Effector memory CD8-positive, alpha-beta T cell (primary cell): ENCODE measurements around the gene HLX.

Experiments used
- ATAC-seq: fragments of 150-1000 bp; cut with Tn5 transposase; replicated peaks from 2 replicates; pipeline ENCODE4 v1.10.0; 2021; ENCODE audit warnings: mild to moderate bottlenecking, moderate library complexity
- DNase-seq, 3 experiments: peaks; one replicate each; pipeline ENCODE4 v3.0.0; 2021
- H3K27ac Mint-ChIP-seq, 2 donors: one replicate each; pipeline ENCODE4 v1.8.0; 2022; ENCODE audit warnings: mild to moderate bottlenecking in 2 of 2, mixed read lengths in 2 of 2, moderate library complexity in 2 of 2
- H3K27me3 Mint-ChIP-seq, 2 donors: one replicate each; pipeline ENCODE4 v1.8.0; 2022; ENCODE audit warnings: mixed read lengths in 2 of 2
- H3K36me3 Mint-ChIP-seq: one replicate; pipeline ENCODE4 v1.8.0; 2022; ENCODE audit warnings: mild to moderate bottlenecking, moderate library complexity, mixed read lengths; ENCODE audit not compliant: insufficient read depth
- H3K4me1 Mint-ChIP-seq, 2 donors: one replicate each; pipeline ENCODE4 v1.8.0; 2022; ENCODE audit warnings: low read depth in 2 of 2, mixed read lengths in 2 of 2
- H3K4me3 Mint-ChIP-seq, 2 donors: one replicate each; pipeline ENCODE4 v1.8.0; 2022; ENCODE audit warnings: mild to moderate bottlenecking in 2 of 2, mixed read lengths in 2 of 2, moderate library complexity in 2 of 2
- H3K9me3 Mint-ChIP-seq, 2 donors: one replicate each; pipeline ENCODE4 v1.8.0; 2022; ENCODE audit warnings: mixed read lengths in 2 of 2

Gene HLX

DNA sequence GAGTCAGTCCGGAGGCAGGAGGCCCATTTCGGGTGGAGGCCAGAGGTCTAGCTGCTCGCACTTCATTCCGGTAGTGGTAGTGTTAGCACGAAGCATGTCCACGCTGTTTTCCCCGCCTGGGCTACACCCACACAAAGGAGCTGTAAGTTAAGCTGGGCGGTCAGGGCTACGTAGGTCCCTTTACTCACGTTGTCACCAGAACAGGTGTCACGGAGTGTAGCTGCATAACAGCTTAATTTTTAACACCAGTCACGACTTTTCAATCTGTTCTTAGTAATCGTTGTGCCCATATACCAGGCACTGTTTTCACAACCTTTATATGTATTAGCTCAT, 15.6 kb downstream of the HLX start:
- H3K9me3 Mint-ChIP-seq, result no peaks in the 10 kb centered on the region
- H3K27me3 Mint-ChIP-seq, result peaks cover 43 to 64% of the 10 kb centered on the region in 2 donors
- H3K36me3 Mint-ChIP-seq, result no peaks in the 10 kb centered on the region
- H3K4me1 Mint-ChIP-seq, result peaks cover 0 to 1% of the 10 kb centered on the region in 2 donors
- H3K27ac Mint-ChIP-seq, result no peak overlapping the region
- ATAC-seq (no peak), DNase-seq (no peak)
- H3K4me3 Mint-ChIP-seq, result no peak overlapping the region

DNA sequence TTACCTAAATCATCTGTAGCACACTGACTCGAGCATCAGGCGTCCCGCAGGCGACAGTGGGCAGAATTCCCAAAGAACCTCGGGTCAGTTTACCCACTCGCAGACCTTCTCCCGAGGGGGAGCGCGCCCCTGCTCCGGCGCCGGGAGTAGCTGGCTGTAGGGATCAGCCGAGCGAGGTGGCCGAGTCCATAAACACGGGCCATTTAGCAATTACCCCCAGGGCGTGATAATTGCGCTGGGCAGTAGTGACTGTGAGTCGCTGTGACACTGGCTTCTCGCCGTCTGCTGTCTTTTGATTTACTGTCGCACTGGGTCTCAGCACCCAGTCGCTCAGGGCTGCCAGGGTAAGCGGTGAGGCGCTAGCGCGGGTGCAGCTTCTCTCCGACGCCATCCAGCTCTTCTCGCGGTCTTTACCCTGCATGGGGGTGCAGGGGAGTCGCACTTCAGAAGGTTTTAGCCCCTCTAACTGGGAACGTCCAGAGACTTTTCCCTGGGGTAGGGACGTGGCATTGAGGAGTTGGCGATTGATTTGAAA, 16.2 kb downstream of the HLX start:
- no peaks in the 10 kb centered on the region for H3K9me3 Mint-ChIP-seq
- no peaks in the 10 kb centered on the region for H3K36me3 Mint-ChIP-seq
- no peak overlapping the region for H3K27ac Mint-ChIP-seq
- peaks cover 43 to 58% of the 10 kb centered on the region in 2 donors for H3K27me3 Mint-ChIP-seq
- H3K4me3 Mint-ChIP-seq, result no peak overlapping the region
- no peak for ATAC-seq
- no peak for DNase-seq
- H3K4me1 Mint-ChIP-seq, result peaks cover 0 to 1% of the 10 kb centered on the region in 2 donors

DNA sequence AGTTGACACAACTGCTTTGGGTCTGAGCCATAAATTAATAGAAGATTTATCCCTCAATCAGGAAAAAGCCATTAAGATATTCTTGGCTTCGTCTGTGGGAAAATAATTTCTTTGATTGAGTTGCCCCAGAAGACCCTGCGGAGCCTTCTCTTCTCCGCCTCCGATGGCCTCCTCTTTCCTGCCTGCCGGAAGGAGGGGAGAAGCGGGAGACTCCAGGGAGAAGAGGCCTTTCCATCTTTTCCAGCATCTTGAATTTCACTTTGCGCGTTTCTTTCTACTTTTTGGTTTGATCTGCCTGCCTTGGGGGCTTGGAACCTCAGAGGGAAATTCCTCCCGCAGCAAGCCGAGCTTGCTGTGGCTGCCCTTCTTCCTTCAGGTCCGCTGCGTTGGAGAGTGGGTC, 16.8 kb downstream of the HLX start:
- no peak overlapping the region for H3K27ac Mint-ChIP-seq
- H3K4me3 Mint-ChIP-seq, result no peak overlapping the region
- H3K9me3 Mint-ChIP-seq, result no peaks in the 10 kb centered on the region
- no peaks in the 10 kb centered on the region for H3K36me3 Mint-ChIP-seq
- no peak for ATAC-seq
- H3K4me1 Mint-ChIP-seq, result peaks cover 0 to 1% of the 10 kb centered on the region in 2 donors
- H3K27me3 Mint-ChIP-seq, result peaks cover 39 to 52% of the 10 kb centered on the region in 2 donors
- no peak for DNase-seq

DNA sequence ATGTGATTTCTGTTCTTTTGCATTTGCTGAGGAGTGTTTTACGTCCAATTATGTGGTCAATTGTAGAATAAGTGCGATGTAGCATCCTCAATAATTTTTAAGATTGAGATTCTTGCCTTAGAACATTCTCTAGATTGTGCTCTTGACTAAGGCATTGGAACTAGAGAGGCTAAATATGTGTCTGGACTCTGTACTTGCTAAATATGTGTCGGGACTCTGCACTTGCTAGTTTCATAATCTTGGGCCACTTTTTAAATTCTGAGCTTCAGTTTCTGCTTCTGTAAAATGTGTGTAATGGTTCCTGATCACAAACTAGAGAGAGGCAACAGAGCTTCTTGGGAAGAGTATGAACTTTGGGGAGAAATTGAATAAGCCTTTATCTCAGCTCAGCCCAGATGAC, 21.6 kb downstream of the HLX start:
- ATAC-seq (no peak), DNase-seq (no peak)
- Mint-ChIP-seq H3K9me3 (no peaks in the 10 kb centered on the region), H3K4me1 (no peaks in the 10 kb centered on the region), H3K27me3 (peaks cover 9 to 27% of the 10 kb centered on the region in 2 donors), H3K27ac (no peak overlapping the region), H3K36me3 (no peaks in the 10 kb centered on the region), H3K4me3 (no peak overlapping the region)

DNA sequence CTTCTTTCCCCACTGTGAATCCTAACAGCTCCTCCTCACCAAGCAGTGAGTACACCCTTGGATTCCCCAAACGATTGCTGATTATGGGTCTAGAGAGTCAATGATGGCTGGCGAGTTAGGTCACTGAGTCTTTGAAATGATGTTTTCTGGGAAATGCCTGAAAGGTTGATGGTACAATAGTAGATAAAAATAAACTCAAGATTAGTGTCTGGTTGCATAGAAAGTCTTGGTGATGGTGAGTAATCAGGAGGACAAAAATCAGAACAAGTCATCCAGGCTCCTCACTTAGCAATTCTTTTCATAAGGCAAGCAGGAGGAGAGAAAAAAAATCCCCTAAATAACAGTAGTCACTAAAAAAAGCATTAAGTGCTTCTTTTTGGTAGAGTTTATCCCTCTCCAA, 22.6 kb downstream of the HLX start:
- ATAC-seq (no peak), DNase-seq (no peak)
- no peaks in the 10 kb centered on the region for H3K4me1 Mint-ChIP-seq
- H3K9me3 Mint-ChIP-seq, result no peaks in the 10 kb centered on the region
- H3K27ac Mint-ChIP-seq, result no peak overlapping the region
- no peak overlapping the region for H3K4me3 Mint-ChIP-seq
- no peaks in the 10 kb centered on the region for H3K36me3 Mint-ChIP-seq
- H3K27me3 Mint-ChIP-seq, result peaks cover 9 to 30% of the 10 kb centered on the region in 2 donors

DNA sequence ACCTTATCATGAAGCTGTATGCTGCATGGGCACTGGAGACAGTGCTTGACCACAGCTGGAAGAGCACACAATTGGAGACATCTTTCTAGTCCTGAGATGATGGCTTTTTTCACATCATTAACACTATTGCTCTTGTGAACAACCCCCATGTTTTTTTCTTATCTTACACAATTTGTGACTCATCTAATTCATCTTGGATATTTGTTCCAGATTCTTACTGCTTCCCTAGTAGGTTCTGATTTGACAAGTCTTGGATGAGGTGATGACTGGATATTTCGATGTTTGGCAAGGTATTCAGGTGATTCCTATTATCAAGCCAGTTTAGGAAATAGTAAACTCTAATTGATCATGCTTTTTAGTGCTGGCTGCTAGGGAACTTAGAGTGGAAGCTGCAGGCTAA, 23.7 kb downstream of the HLX start:
- no peaks in the 10 kb centered on the region for H3K9me3 Mint-ChIP-seq
- no peaks in the 10 kb centered on the region for H3K36me3 Mint-ChIP-seq
- DNase-seq (no peak), ATAC-seq (no peak)
- H3K4me1 Mint-ChIP-seq, result no peaks in the 10 kb centered on the region
- no peak overlapping the region for H3K27ac Mint-ChIP-seq
- H3K4me3 Mint-ChIP-seq, result no peak overlapping the region
- H3K27me3 Mint-ChIP-seq, result peaks cover 9 to 33% of the 10 kb centered on the region in 2 donors

DNA sequence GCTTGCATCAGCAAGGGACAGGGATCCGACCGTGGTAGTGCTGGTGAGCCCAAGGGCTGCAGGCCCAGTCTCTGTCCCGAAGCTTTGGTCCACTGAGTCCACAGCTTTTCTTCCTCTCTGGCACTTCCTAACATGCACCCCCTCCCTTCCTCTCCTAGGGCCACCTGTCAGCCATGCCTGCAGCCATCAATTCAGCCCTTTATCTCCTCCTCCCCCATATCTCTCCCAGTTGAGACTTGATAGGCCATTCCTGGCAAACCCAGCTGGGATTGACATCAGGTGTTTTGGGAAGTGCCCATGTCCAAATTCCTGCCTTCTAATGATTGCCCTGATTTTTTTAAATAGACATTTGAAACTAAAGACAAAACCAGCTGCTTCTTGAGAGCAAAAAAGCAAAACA, 25.6 kb downstream of the HLX start:
- Mint-ChIP-seq H3K4me3 (no peak overlapping the region), H3K27ac (no peak overlapping the region), H3K4me1 (no peaks in the 10 kb centered on the region), H3K27me3 (peaks cover 24 to 36% of the 10 kb centered on the region in 2 donors), H3K9me3 (no peaks in the 10 kb centered on the region), H3K36me3 (no peaks in the 10 kb centered on the region)
- no peak for ATAC-seq
- no peak for DNase-seq

DNA sequence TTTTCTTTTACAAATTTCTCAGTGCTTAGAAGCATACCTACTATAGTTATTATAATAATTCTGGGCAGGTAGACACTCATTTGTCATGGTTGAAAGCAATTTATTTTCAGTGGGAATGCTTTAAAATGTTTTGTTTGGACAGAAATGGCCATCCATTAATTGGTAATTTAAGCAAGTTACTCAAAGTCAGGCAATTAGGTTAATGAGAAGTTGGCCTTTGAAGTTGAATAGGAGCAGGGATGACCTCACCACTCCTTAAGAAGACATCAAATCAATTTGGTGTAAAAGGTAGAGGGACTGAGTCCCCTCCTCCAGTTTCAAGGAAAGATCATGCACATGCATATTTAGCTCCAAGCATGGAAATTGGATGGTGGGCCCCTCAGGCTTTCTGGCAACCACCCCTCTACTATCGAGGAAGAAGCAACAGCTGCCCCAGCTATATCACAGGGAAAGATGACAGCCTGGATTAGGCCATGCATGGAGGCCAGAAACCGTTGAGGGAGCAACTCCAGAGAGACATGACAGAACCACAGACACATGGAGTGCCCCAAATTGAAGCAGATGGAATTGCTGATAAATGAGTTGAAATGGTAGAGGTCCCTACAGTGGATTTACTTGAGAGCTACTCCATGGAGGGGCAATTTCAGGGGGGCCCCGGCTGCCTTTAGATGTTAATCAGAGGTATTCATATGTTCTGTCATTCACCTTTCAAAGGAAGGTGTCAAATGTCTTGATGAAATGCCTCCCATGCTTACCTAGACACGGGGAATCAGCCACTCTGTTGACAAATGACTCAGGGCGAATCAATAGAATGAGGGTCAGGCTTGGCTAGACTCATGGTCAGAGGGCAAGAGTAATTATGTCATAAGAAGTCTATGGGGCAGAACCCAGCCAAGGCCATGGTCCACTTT, 26.7 kb downstream of the HLX start:
- peaks cover 19 to 42% of the 10 kb centered on the region in 2 donors for H3K27me3 Mint-ChIP-seq
- no peak for ATAC-seq
- DNase-seq, result no peak

DNA sequence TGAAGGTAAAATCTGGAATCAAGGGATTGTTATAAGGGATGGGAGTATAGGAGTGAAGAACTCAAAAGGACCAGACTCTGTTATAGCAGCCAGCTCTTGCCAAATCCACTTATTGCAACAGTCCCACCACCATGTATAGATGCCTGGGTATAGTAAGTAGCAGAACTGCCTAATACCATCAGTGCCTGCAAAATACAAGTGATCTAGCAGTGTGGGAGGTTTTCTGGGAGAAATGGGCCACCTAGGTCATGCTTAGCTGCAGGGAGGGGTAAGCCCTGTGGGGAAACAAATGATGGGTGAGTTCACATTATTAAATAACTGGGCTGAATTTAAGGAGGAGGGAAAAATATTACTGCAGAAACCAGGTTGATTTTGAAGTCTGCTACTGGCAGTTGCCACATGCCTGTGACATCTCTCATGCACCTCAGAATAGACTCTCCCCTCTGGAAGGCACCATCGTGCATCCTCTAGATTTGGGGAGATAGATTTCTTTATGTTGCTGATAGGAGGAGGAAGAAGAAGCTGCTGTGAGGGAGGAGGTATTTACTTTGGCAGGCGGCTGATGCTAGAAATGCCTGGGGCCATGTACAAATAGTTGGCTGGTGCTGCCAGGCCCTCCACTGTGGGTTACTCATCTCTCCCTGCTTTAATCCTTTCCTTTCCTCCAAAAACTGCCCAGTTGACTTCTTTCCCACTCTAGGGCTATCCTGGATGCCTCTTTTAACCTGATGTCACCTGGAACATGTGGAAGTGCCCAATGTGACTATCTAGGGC, 27.5 kb downstream of the HLX start:
- H3K4me1 Mint-ChIP-seq, result no peaks in the 10 kb centered on the region
- peaks cover 19 to 42% of the 10 kb centered on the region in 2 donors for H3K27me3 Mint-ChIP-seq
- no peaks in the 10 kb centered on the region for H3K9me3 Mint-ChIP-seq
- H3K27ac Mint-ChIP-seq, result no peak overlapping the region
- no peaks in the 10 kb centered on the region for H3K36me3 Mint-ChIP-seq
- ATAC-seq (no peak), DNase-seq (no peak)
- no peak overlapping the region for H3K4me3 Mint-ChIP-seq

More for the DNA sequence above, 26.7 kb downstream of the HLX start:
- Mint-ChIP-seq H3K4me1 (no peaks in the 10 kb centered on the region), H3K4me3 (no peak overlapping the region), H3K9me3 (no peaks in the 10 kb centered on the region), H3K36me3 (no peaks in the 10 kb centered on the region), H3K27ac (no peak overlapping the region)

DNA sequence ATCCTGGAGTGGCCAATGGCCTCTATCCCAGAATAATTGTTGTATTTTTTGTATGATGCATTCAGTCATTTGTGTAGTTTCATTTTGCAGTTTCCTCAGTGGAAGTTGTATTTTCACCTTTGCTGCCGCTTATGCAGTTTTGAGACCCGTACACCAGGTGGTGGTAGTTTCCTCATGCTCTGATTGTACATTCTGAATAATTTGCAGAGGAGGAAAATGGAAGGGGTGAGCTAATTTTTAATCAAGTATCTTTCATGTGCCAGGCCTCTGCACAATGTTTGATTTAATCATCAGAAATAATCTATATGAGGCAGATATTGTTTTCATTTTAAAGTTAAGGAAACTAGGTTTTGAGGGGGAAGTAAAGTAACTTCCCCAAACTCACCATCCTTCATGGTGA, 29.5 kb downstream of the HLX start:
- no peak overlapping the region for H3K4me3 Mint-ChIP-seq

DNA sequence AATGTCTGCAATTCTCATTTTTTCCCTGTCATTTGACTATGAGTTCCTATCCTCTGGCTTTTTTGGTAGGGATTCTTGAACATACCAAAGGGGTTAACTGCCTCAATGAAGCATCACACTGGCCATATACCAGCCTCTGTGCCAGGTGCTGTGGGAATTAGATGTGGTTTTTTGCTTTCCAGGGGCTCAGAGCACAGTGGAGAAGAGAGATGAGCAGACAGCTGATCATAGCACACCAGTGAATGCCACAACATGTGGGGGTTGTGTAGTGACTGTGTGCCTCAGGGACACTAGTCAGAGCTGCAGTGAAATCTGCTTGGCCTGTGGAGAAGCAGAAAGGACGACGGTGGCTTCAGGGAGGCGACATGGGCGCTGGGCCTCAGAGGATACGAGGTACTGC, 30.8 kb downstream of the HLX start:
- DNase-seq (no peak), ATAC-seq (no peak)
- H3K27me3 Mint-ChIP-seq, result peaks cover 19 to 46% of the 10 kb centered on the region in 2 donors
- no peaks in the 10 kb centered on the region for H3K9me3 Mint-ChIP-seq
- H3K4me1 Mint-ChIP-seq, result no peaks in the 10 kb centered on the region
- no peak overlapping the region for H3K27ac Mint-ChIP-seq
- H3K4me3 Mint-ChIP-seq, result no peak overlapping the region
- H3K36me3 Mint-ChIP-seq, result no peaks in the 10 kb centered on the region

More for the DNA sequence above, 29.5 kb downstream of the HLX start:
- peaks cover 19 to 44% of the 10 kb centered on the region in 2 donors for H3K27me3 Mint-ChIP-seq
- no peak overlapping the region for H3K27ac Mint-ChIP-seq
- no peaks in the 10 kb centered on the region for H3K9me3 Mint-ChIP-seq
- no peaks in the 10 kb centered on the region for H3K36me3 Mint-ChIP-seq
- DNase-seq, result no peak
- no peaks in the 10 kb centered on the region for H3K4me1 Mint-ChIP-seq
- no peak for ATAC-seq

DNA sequence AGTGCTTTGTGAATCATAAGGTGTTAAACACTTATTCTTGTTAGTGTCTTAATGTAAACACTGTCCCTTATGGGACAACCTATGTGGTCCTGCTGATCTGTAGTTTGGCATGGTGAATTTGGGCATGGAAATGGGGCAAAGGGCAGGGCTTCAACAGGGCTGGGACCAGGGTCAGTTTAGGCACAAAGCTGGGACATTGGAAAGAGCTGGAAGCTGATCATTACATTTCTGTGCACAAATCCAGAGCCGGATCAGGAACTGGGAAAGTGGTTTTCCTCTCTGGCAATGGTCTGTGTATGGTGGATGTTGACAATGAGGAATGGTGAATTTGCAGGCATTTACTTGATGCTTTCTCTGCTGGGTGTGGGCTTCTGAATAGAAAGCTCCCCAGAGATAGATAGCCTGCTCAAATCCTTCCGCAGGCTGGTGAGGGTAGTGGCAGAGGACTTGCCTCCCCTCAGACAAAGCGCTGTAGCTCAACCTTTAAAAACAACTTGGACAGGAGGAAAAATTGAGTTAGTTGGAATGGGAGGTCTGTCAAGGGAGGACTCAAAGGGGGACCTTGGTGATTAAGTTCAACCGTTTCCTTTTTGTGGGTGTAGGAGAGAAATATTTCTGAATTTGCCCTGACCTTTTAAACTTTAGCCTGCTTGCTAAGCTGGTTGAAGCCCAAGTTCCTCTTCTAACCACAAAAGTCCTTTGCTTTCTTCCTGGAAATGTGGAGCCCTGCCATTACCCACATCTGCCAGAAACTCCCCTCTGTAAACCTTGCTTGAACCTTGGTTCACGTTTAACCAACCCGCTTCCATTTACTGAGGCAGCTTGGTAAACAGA, 35.3 kb downstream of the HLX start:
- no peak overlapping the region for H3K4me3 Mint-ChIP-seq
- H3K36me3 Mint-ChIP-seq, result no peaks in the 10 kb centered on the region
- H3K27me3 Mint-ChIP-seq, result peaks cover 7 to 35% of the 10 kb centered on the region in 2 donors
- ATAC-seq (no peak), DNase-seq (no peak)
- no peak overlapping the region for H3K27ac Mint-ChIP-seq
- no peaks in the 10 kb centered on the region for H3K9me3 Mint-ChIP-seq
- H3K4me1 Mint-ChIP-seq, result no peaks in the 10 kb centered on the region

DNA sequence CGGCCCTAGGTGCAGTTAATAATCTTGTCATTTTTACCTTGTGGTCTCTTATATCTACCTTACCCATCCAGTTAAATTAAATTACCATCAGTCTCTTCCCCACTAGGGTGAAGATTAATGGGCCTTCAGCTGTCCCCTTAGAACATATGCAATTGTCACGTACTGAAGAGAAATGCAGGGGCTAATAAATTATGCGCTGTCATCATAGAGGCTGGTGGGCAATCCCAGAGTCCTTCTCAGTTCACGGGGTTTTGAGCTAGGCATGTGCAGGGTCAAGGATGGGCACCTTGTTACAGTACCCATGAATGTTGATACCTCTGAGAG, 35.8 kb downstream of the HLX start:
- ATAC-seq, result no peak
- Mint-ChIP-seq H3K4me1 (no peaks in the 10 kb centered on the region), H3K27ac (no peak overlapping the region), H3K36me3 (no peaks in the 10 kb centered on the region), H3K9me3 (no peaks in the 10 kb centered on the region), H3K27me3 (peaks cover under 1 to 29% of the 10 kb centered on the region in 2 donors), H3K4me3 (no peak overlapping the region)
- DNase-seq, result no peak
